HL-60 (cell line): ENCODE data around the gene PRRX2.

Experiments used
- DNase-seq, 2 experiments: peaks; one replicate each; pipeline ENCODE4 v3.0.0-alpha.2; 2010 to 2020; ENCODE audit warnings: low read depth in 1 of 2, low spot score in 1 of 2
- H3K27ac ChIP-seq: fragments of 250-450 bp; sonication (Bioruptor Pico); replicated peaks from 2 replicates; pipeline ENCODE4 v1.5.1; 2020; ENCODE audit warnings: mild to moderate bottlenecking, moderate library complexity
- H3K27me3 ChIP-seq: fragments of 250-450 bp; sonication (Bioruptor Pico); 2 replicates; pipeline ENCODE4 v1.5.1; 2021; ENCODE audit warnings: mild to moderate bottlenecking, moderate library complexity; ENCODE audit not compliant: insufficient read depth, poor library complexity, severe bottlenecking
- H3K4me3 ChIP-seq: replicated peaks from 2 replicates; pipeline ENCODE4 v1.5.1; 2011; ENCODE audit warnings: mild to moderate bottlenecking, control low read depth, low read length; ENCODE audit not compliant: insufficient read depth
- GABPA ChIP-seq: IDR thresholded peaks from 2 replicates; pipeline ENCODE4 v1.6.1; 2012; ENCODE audit warnings: low read depth
- POLR2AphosphoS5 ChIP-seq: IDR thresholded peaks from 2 replicates; pipeline ENCODE4 v1.6.1; 2012; ENCODE audit warnings: low read depth
- SPI1 ChIP-seq: IDR thresholded peaks from 2 replicates; pipeline ENCODE4 v1.6.1; 2012; ENCODE audit warnings: low read depth, mild to moderate bottlenecking, borderline replicate concordance
- long read RNA-seq: library from polyadenylated mRNA; unstranded; transcript quantifications from one replicate; pipeline ENCODE4 v2.0.0, GENCODE V29; 2020
- TF ChIP-seq, protein P1 (sequence below): IDR thresholded peaks from 2 replicates; pipeline ENCODE4 v1.6.1; 2012; ENCODE audit warnings: low read depth; ENCODE audit not compliant: insufficient replicate concordance
- TF ChIP-seq, protein P2 (sequence below): IDR thresholded peaks from one replicate; pipeline ENCODE4 v1.5.1; 2011; ENCODE audit warnings: low read length, control low read depth, inconsistent platforms; ENCODE audit not compliant: insufficient read depth

PRRX2 gene
- long read RNA-seq, result 0 reads

DNA sequence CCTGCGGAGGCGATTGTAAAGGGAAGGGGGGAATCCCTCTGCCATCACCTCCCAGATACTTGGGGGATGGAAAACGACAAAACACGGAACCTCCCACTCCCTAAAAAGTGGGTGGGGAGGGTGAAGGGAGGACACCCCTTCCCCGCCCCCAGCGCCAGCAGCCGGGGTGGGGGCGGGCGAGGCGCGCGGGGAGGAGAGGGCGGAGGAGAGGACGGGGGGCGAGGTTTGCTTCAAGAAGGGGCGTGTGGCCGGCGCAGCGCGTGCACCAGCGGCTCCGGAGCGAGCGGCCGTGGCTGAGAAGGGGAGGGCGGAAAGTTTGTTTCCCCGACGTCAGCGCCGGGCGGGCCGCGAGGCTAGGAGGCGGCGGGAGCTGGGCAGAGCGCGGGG lies at the start of gene PRRX2:
TSS of gene PRRX2 (plus strand) at position 259 of the 387 bp plus-strand sequence. CDS start 221 bp downstream, outside the sequence.
- Histone ChIP-seq H3K27me3 (peaks cover 31% of the 10 kb centered on the region), H3K27ac (no peak within 1 kb of the TSS), H3K4me3 (no peak within 1 kb of the TSS)
- DNase-seq, result no peak
- TF ChIP-seq, protein P1, sequence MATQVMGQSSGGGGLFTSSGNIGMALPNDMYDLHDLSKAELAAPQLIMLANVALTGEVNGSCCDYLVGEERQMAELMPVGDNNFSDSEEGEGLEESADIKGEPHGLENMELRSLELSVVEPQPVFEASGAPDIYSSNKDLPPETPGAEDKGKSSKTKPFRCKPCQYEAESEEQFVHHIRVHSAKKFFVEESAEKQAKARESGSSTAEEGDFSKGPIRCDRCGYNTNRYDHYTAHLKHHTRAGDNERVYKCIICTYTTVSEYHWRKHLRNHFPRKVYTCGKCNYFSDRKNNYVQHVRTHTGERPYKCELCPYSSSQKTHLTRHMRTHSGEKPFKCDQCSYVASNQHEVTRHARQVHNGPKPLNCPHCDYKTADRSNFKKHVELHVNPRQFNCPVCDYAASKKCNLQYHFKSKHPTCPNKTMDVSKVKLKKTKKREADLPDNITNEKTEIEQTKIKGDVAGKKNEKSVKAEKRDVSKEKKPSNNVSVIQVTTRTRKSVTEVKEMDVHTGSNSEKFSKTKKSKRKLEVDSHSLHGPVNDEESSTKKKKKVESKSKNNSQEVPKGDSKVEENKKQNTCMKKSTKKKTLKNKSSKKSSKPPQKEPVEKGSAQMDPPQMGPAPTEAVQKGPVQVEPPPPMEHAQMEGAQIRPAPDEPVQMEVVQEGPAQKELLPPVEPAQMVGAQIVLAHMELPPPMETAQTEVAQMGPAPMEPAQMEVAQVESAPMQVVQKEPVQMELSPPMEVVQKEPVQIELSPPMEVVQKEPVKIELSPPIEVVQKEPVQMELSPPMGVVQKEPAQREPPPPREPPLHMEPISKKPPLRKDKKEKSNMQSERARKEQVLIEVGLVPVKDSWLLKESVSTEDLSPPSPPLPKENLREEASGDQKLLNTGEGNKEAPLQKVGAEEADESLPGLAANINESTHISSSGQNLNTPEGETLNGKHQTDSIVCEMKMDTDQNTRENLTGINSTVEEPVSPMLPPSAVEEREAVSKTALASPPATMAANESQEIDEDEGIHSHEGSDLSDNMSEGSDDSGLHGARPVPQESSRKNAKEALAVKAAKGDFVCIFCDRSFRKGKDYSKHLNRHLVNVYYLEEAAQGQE, result no peak
- TF ChIP-seq POLR2AphosphoS5, result no peak
- TF ChIP-seq GABPA, result no peak
- TF ChIP-seq SPI1, result no peak

DNA sequence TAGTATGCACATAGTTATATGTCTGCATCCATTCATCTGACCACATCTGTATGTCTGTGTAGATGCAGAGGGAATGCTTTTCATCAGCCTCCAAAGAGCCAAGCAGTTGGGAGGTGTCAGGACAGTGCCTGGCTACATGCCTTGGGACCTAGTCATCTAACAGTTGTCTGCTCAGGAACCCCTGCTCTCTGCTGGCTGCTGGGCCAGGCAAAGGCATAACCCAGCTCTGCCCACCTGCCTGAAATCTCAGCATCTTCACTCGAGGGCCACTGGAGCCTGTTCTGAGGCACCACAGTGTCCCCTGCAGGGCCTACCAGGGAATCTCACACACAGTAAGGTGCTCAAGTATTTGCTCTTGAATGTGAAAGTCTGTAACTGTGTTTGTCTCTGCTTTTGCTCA lies 48.3 kb upstream of the PRRX2 start:
- Histone ChIP-seq H3K27me3 (peaks cover 9% of the 10 kb centered on the region), H3K27ac (no peak overlapping the region), H3K4me3 (no peak overlapping the region)
- TF ChIP-seq, protein P2, sequence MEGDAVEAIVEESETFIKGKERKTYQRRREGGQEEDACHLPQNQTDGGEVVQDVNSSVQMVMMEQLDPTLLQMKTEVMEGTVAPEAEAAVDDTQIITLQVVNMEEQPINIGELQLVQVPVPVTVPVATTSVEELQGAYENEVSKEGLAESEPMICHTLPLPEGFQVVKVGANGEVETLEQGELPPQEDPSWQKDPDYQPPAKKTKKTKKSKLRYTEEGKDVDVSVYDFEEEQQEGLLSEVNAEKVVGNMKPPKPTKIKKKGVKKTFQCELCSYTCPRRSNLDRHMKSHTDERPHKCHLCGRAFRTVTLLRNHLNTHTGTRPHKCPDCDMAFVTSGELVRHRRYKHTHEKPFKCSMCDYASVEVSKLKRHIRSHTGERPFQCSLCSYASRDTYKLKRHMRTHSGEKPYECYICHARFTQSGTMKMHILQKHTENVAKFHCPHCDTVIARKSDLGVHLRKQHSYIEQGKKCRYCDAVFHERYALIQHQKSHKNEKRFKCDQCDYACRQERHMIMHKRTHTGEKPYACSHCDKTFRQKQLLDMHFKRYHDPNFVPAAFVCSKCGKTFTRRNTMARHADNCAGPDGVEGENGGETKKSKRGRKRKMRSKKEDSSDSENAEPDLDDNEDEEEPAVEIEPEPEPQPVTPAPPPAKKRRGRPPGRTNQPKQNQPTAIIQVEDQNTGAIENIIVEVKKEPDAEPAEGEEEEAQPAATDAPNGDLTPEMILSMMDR, result no peak
- TF ChIP-seq POLR2AphosphoS5, result no peak
- no peak for TF ChIP-seq SPI1
- TF ChIP-seq GABPA, result no peak
- TF ChIP-seq, protein P1, result no peak
- no peak for DNase-seq

DNA sequence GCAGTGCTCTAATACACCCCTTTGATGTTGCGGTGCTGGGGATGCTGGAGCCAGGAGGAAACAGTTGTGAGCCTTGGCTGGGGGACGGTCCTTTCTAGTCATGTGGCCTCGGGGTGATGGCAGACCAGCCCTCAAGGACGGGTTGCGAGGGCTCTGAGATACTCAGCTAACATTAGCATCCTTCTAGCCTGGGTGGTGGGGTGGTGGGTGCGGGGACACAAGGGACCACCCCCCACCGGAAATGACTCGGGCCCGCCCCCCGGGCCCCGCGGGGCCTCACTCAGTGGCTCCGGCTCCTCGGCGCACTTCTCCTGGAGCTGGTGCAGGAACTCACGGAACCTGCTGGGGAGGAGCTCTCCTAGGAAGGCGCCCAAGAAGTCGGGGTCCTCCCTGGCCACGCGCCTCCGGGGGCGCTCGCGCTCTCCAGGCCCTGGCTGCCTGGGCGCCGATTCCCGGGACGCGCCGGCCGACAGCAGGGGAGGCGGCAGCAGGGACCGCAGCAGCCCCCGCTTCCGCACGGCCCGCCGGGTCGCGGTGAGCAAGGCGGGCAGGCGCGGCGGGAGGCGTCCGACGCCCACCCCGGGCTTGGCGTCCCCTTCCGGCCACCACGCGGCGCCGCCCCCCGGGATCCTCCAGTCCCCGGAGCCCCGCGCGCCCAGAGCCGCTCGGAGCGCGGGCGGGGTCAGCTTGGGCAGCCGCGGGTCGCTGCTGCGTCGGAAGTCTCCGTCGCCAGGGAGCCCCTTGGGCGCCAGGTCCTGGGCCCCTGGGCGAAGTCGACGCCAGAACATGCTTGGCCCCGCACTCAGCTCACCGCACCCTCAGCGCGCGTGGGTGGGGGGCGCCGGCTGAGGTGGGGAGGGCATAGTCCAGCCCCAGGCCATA lies 45.4 kb upstream of the PRRX2 start:
- TF ChIP-seq SPI1, result no peak
- TF ChIP-seq, protein P1, result no peak
- TF ChIP-seq POLR2AphosphoS5, result no peak
- TF ChIP-seq, protein P2, result no peak
- TF ChIP-seq GABPA, result no peak
- Histone ChIP-seq H3K27me3 (peaks cover 9% of the 10 kb centered on the region), H3K4me3 (peak overlapping the region; percentile 32), H3K27ac (no peak overlapping the region)
- DNase-seq, result no peak
